ENCODE measurements around the gene NCAPD2.

The NCAPD2 gene

GRCh38 chr12:6460751-6461371, 33.0 kb upstream of the NCAPD2 start:
- TF ChIP-seq CTCF (IDR thresholded peaks at IDR 0.05; ENCODE audit: insufficient read depth, missing control alignments), result no peak
- DNase-seq (ENCODE audit: insufficient read length, low spot score) (no peak), FAIRE-seq (no peak)

GRCh38 chr12:6461401-6462233, 32.3 kb upstream of the NCAPD2 start:
- no peak for DNase-seq (ENCODE audit: insufficient read length, low spot score)
- no peak for TF ChIP-seq CTCF (IDR thresholded peaks at IDR 0.05; ENCODE audit: insufficient read depth, missing control alignments)
- FAIRE-seq, result no peak

GRCh38 chr12:6462234-6462995, 31.5 kb upstream of the NCAPD2 start:
- FAIRE-seq (no peak), DNase-seq (ENCODE audit: insufficient read length, low spot score) (no peak)
- TF ChIP-seq CTCF (IDR thresholded peaks at IDR 0.05; ENCODE audit: insufficient read depth, missing control alignments), result no peak

GRCh38 chr12:6463216-6463615, 30.7 kb upstream of the NCAPD2 start:
- no peak for DNase-seq (ENCODE audit: insufficient read length, low spot score)
- no peak for FAIRE-seq
- TF ChIP-seq CTCF (IDR thresholded peaks at IDR 0.05; ENCODE audit: insufficient read depth, missing control alignments), result no peak

- TF ChIP-seq CTCF (IDR thresholded peaks at IDR 0.05; ENCODE audit: insufficient read depth, missing control alignments), result no peak
- FAIRE-seq (no peak), DNase-seq (ENCODE audit: insufficient read length, low spot score) (no peak)
These were observed 30.0 kb upstream of the NCAPD2 start for GRCh38 chr12:6463858-6464257.

- no peak for TF ChIP-seq CTCF (IDR thresholded peaks at IDR 0.05; ENCODE audit: insufficient read depth, missing control alignments)
- DNase-seq (ENCODE audit: insufficient read length, low spot score) (no peak), FAIRE-seq (no peak)
These were observed 29.4 kb upstream of the NCAPD2 start for GRCh38 chr12:6464531-6464930.

Data from D721Med (cell line).